SW 1271 (cell line): ENCODE data around the gene ANKRD11.
"Not testable (repeated sequence)": the region's sequence is repeated elsewhere in the genome, so short reads cannot be mapped to it uniquely, and the experiment has no call there.

Experiments
- DNase-seq, 2 experiments: peaks; one replicate each; lab custom pipeline; 2025; lab: John Stamatoyannopoulos, UW

The ANKRD11 gene

GRCh38 chr16:89430436-89431157 is 59.8 kb downstream of the ANKRD11 start:
- DNase-seq: no peak

GRCh38 chr16:89428605-89429004 is 61.8 kb downstream of the ANKRD11 start:
- DNase-seq: not testable (repeated sequence)

- DNase-seq: no peak
These were observed 63.4 kb downstream of the ANKRD11 start for GRCh38 chr16:89426736-89427530.

GRCh38 chr16:89425523-89425922 is 64.8 kb downstream of the ANKRD11 start:
- no peak for DNase-seq

GRCh38 chr16:89423681-89424260 is 66.6 kb downstream of the ANKRD11 start:
- DNase-seq: no peak

GRCh38 chr16:89422905-89423630 is 67.3 kb downstream of the ANKRD11 start:
- no peak for DNase-seq

- DNase-seq: no peak
These were observed 67.8 kb downstream of the ANKRD11 start for GRCh38 chr16:89422527-89422904.

GRCh38 chr16:89421300-89421699 is 69.1 kb downstream of the ANKRD11 start:
- not testable (repeated sequence) for DNase-seq

- no peak for DNase-seq
These were observed 70.2 kb downstream of the ANKRD11 start for GRCh38 chr16:89420204-89420603.

GRCh38 chr16:89418352-89418751 is 72.0 kb downstream of the ANKRD11 start:
- no peak for DNase-seq

- no peak for DNase-seq
These were observed 73.0 kb downstream of the ANKRD11 start for GRCh38 chr16:89417352-89417751.

- DNase-seq: no peak
These were observed 76.4 kb downstream of the ANKRD11 start for GRCh38 chr16:89413811-89414585.

- DNase-seq: no peak
These were observed 77.5 kb downstream of the ANKRD11 start for GRCh38 chr16:89412811-89413210.

GRCh38 chr16:89411335-89411850 is 79.0 kb downstream of the ANKRD11 start:
- DNase-seq: no peak

- no peak for DNase-seq
These were observed 79.5 kb downstream of the ANKRD11 start for GRCh38 chr16:89410794-89411309.

- no peak for DNase-seq
These were observed 80.0 kb downstream of the ANKRD11 start for GRCh38 chr16:89410322-89410721.

GRCh38 chr16:89409161-89409711 is 81.1 kb downstream of the ANKRD11 start:
- DNase-seq: no peak

- no peak for DNase-seq
These were observed 82.0 kb downstream of the ANKRD11 start for GRCh38 chr16:89408315-89408714.

GRCh38 chr16:89407925-89408300 is 82.4 kb downstream of the ANKRD11 start:
- no peak for DNase-seq

GRCh38 chr16:89407282-89407924 is 83.0 kb downstream of the ANKRD11 start:
- DNase-seq: no peak
